ENCODE data around the gene ITGA2B.

- TF ChIP-seq, protein P1, sequence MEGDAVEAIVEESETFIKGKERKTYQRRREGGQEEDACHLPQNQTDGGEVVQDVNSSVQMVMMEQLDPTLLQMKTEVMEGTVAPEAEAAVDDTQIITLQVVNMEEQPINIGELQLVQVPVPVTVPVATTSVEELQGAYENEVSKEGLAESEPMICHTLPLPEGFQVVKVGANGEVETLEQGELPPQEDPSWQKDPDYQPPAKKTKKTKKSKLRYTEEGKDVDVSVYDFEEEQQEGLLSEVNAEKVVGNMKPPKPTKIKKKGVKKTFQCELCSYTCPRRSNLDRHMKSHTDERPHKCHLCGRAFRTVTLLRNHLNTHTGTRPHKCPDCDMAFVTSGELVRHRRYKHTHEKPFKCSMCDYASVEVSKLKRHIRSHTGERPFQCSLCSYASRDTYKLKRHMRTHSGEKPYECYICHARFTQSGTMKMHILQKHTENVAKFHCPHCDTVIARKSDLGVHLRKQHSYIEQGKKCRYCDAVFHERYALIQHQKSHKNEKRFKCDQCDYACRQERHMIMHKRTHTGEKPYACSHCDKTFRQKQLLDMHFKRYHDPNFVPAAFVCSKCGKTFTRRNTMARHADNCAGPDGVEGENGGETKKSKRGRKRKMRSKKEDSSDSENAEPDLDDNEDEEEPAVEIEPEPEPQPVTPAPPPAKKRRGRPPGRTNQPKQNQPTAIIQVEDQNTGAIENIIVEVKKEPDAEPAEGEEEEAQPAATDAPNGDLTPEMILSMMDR (IDR thresholded peaks at IDR 0.05): no peak
- no peak for TF ChIP-seq POLR2A (IDR thresholded peaks at IDR 0.05)
- no peak for TF ChIP-seq EP300 (IDR thresholded peaks at IDR 0.05)
These were observed 12.7 kb downstream of the ITGA2B start for GRCh38 chr17:44376779-44377178.
